MCF 10A (cell line): ENCODE data around the gene ADGRF3. TPM values are rescaled to one million over a fixed set of nuclear protein-coding genes. Genes with fewer than 3 reads are reported as not detected.
"Not testable (repeated sequence)": the region's sequence is repeated elsewhere in the genome, so short reads cannot be mapped to it uniquely, and the experiment has no call there.

Source experiments
- BruUV-seq: library from RNA; stranded (reverse); fragments of 400-500 nt; replicated peaks from 2 replicates; lab custom pipeline; 2021; lab: Mats Ljungman, UMichigan
- CTCF ChIA-PET: fragments of 300-600 bp; sonication (Branson Sonifier 250); formaldehyde crosslinking; extraction: SDS; loops from one replicate; lab custom pipeline; 2021; ENCODE audit warnings: antibody characterized with exemption, inconsistent platforms; lab: Yijun Ruan, JAX
- POLR2A ChIA-PET: fragments of 300-600, 350-650 bp; sonication (Branson Sonifier 250); formaldehyde crosslinking; extraction: SDS; loops from one replicate; lab custom pipeline; 2020; ENCODE audit warnings: antibody characterized with exemption, inconsistent platforms; lab: Yijun Ruan, JAX
- DNase-seq: peaks from one replicate; pipeline ENCODE4 v3.0.0-alpha.2; 2018; ENCODE audit not compliant: unreplicated experiment
- H3K27ac Mint-ChIP-seq: one replicate; pipeline ENCODE4 v1.8.0; 2022; ENCODE audit warnings: mild to moderate bottlenecking, low read depth, mixed read lengths; ENCODE audit not compliant: unreplicated experiment
- H3K27me3 Mint-ChIP-seq: one replicate; pipeline ENCODE4 v1.8.0; 2022; ENCODE audit warnings: mixed read lengths; ENCODE audit not compliant: insufficient read depth, unreplicated experiment
- H3K36me3 Mint-ChIP-seq: one replicate; pipeline ENCODE4 v1.8.0; 2022; ENCODE audit warnings: mild to moderate bottlenecking, moderate library complexity, mixed read lengths; ENCODE audit not compliant: insufficient read depth, unreplicated experiment
- H3K4me1 Mint-ChIP-seq: one replicate; pipeline ENCODE4 v1.8.0; 2022; ENCODE audit warnings: mixed read lengths; ENCODE audit not compliant: insufficient read depth, unreplicated experiment
- H3K4me3 Mint-ChIP-seq: one replicate; pipeline ENCODE4 v1.8.0; 2022; ENCODE audit warnings: mild to moderate bottlenecking, moderate library complexity, mixed read lengths; ENCODE audit not compliant: unreplicated experiment
- H3K9me3 Mint-ChIP-seq: one replicate; pipeline ENCODE4 v1.8.0; 2022; ENCODE audit warnings: mixed read lengths; ENCODE audit not compliant: unreplicated experiment
- CTCF ChIP-seq: fragments of 200-600 bp; IDR thresholded peaks from one replicate; pipeline ENCODE4 v1.8.0; 2022; ENCODE audit warnings: antibody characterized with exemption, mild to moderate bottlenecking; ENCODE audit not compliant: unreplicated experiment
- intact Hi-C: fragments of 100-400 bp; cut with micrococcal nuclease; formaldehyde crosslinking; loops from 2 replicates; pipeline ENCODE4 v1.14.1; 2022
- total RNA-seq: library from RNA; stranded (reverse); gene quantifications from 2 replicates; pipeline ENCODE4 v1.2.3, GENCODE V29; 2022

Gene ADGRF3
- total RNA-seq, 1 experiment from 2014 or later = not detected

GRCh38 chr2:26327291-26328272, 19.0 kb downstream of the ADGRF3 start:
- intact Hi-C loops = no loop called here
- POLR2A ChIA-PET = interaction anchor here (0.6 to 8.4 kb wide), 17 partner anchors 17 to 113 kb away, joined by 3 to 126 read pairs (median 4); partner anchors contain the start of genes HADHA, HADHB and SELENOI
- no peaks in the 10 kb centered on the region for H3K27me3 Mint-ChIP-seq
- DNase-seq = no peak
- no peaks in the 10 kb centered on the region for H3K36me3 Mint-ChIP-seq
- TF ChIP-seq CTCF = no peak
- H3K4me3 Mint-ChIP-seq = no peak overlapping the region
- no peak overlapping the region for H3K27ac Mint-ChIP-seq
- no peaks in the 10 kb centered on the region for H3K9me3 Mint-ChIP-seq
- CTCF ChIA-PET = interaction anchor here (0.6 to 1.6 kb wide), 8 partner anchors 11 to 492 kb away, joined by 3 to 5 read pairs (median 3); partner anchors contain the start of genes HADHA and HADHB
- no TSS peak for BruUV-seq
- peaks cover 14% of the 10 kb centered on the region for H3K4me1 Mint-ChIP-seq

GRCh38 chr2:26326514-26326913, 20.1 kb downstream of the ADGRF3 start:
- no TSS peak for BruUV-seq
- H3K36me3 Mint-ChIP-seq = no peaks in the 10 kb centered on the region
- H3K27me3 Mint-ChIP-seq = no peaks in the 10 kb centered on the region
- DNase-seq = no peak
- H3K4me1 Mint-ChIP-seq = peaks cover 14% of the 10 kb centered on the region
- H3K4me3 Mint-ChIP-seq = no peak overlapping the region
- no peak for TF ChIP-seq CTCF
- CTCF ChIA-PET = interaction anchor here (0.6 to 1.6 kb wide), 7 partner anchors 10 to 251 kb away, joined by 3 to 4 read pairs (median 3); partner anchors contain the start of genes HADHA and HADHB
- POLR2A ChIA-PET = interaction anchor here (0.9 to 8.4 kb wide), 8 partner anchors 19 to 111 kb away, joined by 3 to 126 read pairs (median 6); partner anchors contain the start of genes HADHA, HADHB and SELENOI
- no peaks in the 10 kb centered on the region for H3K9me3 Mint-ChIP-seq
- intact Hi-C loops = no loop called here
- H3K27ac Mint-ChIP-seq = no peak overlapping the region

- H3K27ac Mint-ChIP-seq = no peak overlapping the region
- no peaks in the 10 kb centered on the region for H3K27me3 Mint-ChIP-seq
- no TSS peak for BruUV-seq
- intact Hi-C loops = no loop called here
- POLR2A ChIA-PET = interaction anchor here (0.9 to 8.4 kb wide), 6 partner anchors 11 to 92 kb away, joined by 3 to 126 read pairs (median 6); partner anchors contain the start of genes HADHA and HADHB
- DNase-seq = peak; percentile 45
- H3K4me3 Mint-ChIP-seq = no peak overlapping the region
- H3K4me1 Mint-ChIP-seq = peaks cover 14% of the 10 kb centered on the region
- CTCF ChIA-PET = interaction anchor here (0.6 to 1.6 kb wide), 4 partner anchors 20 to 144 kb away, joined by 3 to 4 read pairs (median 3); no protein-coding TSS in a partner anchor
- no peaks in the 10 kb centered on the region for H3K9me3 Mint-ChIP-seq
- no peak for TF ChIP-seq CTCF
- H3K36me3 Mint-ChIP-seq = no peaks in the 10 kb centered on the region
These were observed 20.7 kb downstream of the ADGRF3 start for GRCh38 chr2:26325851-26326250.

GRCh38 chr2:26324903-26325302, 21.7 kb downstream of the ADGRF3 start:
- DNase-seq = no peak
- TF ChIP-seq CTCF = no peak
- CTCF ChIA-PET = interaction anchor here (1.6 kb wide), 1 partner anchor 19 kb away, joined by 4 read pairs; no protein-coding TSS in a partner anchor
- Mint-ChIP-seq H3K27me3 (no peaks in the 10 kb centered on the region), H3K4me3 (no peak overlapping the region), H3K4me1 (peaks cover 8% of the 10 kb centered on the region), H3K9me3 (no peaks in the 10 kb centered on the region), H3K27ac (no peak overlapping the region), H3K36me3 (no peaks in the 10 kb centered on the region)
- intact Hi-C loops = no loop called here
- POLR2A ChIA-PET = interaction anchor here (1.1 to 8.4 kb wide), 5 partner anchors 10 to 80 kb away, joined by 3 to 126 read pairs (median 7); partner anchors contain the start of genes HADHA and HADHB
- BruUV-seq = no TSS peak

GRCh38 chr2:26324479-26324878, 22.1 kb downstream of the ADGRF3 start:
- BruUV-seq, DNase-seq, H3K4me3 Mint-ChIP-seq, H3K36me3 Mint-ChIP-seq, H3K4me1 Mint-ChIP-seq, H3K27ac Mint-ChIP-seq, H3K27me3 Mint-ChIP-seq, intact Hi-C loops, H3K9me3 Mint-ChIP-seq: not testable (repeated sequence)
- CTCF ChIA-PET = interaction anchor here (0.7 kb wide), 1 partner anchor 253 kb away, joined by 3 read pairs; no protein-coding TSS in a partner anchor
- POLR2A ChIA-PET = interaction anchor here (8.4 kb wide), 1 partner anchor 80 kb away, joined by 126 read pairs; the partner anchor contains the start of genes HADHA and HADHB
